ENCODE data around the gene MXD4.

Gene MXD4, protein sequence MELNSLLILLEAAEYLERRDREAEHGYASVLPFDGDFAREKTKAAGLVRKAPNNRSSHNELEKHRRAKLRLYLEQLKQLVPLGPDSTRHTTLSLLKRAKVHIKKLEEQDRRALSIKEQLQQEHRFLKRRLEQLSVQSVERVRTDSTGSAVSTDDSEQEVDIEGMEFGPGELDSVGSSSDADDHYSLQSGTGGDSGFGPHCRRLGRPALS

GRCh38 chr4:2261853-2262144 lies at the start of gene MXD4:
TSS of gene MXD4 (minus strand) at chr4:2262109. CDS start at chr4:2261980, 129 bp downstream.
- DNase-seq, result no peak

DNA sequence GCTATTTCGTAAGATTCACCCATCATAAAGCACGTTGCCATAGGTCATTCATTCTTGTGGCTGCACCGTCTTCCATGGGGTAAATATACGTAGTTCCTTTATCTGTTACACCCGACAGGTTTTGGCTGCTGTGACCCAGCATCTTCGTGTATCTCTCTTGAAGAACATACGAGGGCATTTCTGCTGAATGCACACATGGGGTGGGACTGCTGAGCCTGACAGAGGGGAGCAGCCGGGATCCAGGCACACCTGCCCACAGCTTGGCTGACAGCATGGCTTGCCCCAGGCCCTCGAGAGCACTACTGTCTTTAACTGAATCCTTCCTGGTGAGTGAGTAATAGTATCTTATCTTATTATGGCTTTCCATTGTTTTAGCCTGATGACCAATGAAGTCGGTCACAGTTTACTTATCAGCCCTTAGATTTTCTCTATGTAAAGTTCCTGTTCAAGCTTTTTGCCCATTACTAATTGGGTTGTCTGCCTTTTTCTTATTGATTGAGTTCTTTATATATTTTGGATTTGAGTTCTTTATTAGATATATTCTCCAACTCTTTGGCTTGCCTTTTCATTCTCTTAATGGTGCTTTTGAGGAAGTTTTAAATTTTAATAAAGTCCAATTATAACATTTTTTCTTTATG lies 45.0 kb upstream of the MXD4 start:
- DNase-seq, result no peak

DNA sequence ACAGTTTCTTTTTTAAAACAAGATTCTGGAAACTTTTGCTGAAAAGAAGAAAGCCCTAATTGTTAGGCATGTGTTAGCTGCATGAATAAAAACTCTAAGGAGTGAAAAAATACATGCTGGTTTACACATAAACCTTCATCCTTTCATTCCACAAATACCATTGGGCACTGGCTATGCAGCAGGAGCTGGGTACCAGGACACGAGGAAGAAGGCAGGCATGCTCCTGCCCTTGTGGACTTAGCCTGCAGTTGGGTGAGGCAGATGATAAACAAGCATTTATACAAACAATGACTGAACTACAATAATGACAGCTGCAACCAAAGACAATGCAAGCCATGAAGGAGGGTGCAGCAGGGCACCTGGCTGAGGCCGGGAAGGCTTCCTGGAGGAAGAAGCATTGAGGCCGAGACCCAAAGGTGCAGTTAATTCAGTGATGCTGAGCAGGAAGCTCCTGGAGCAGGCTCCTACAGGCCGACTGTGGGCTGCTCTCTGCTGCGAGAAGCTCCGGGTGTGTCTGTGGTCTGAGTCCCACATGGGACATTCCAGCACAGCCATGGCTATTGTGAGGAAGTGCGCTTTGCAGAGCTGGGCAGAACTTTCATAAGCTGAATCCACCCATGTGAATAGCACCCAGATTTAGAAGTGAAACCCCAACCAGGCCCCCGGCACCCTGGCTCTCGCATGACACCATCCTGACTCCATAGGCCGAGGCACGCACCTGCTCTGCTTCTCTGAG lies 44.0 kb upstream of the MXD4 start:
- DNase-seq, result no peak

DNA sequence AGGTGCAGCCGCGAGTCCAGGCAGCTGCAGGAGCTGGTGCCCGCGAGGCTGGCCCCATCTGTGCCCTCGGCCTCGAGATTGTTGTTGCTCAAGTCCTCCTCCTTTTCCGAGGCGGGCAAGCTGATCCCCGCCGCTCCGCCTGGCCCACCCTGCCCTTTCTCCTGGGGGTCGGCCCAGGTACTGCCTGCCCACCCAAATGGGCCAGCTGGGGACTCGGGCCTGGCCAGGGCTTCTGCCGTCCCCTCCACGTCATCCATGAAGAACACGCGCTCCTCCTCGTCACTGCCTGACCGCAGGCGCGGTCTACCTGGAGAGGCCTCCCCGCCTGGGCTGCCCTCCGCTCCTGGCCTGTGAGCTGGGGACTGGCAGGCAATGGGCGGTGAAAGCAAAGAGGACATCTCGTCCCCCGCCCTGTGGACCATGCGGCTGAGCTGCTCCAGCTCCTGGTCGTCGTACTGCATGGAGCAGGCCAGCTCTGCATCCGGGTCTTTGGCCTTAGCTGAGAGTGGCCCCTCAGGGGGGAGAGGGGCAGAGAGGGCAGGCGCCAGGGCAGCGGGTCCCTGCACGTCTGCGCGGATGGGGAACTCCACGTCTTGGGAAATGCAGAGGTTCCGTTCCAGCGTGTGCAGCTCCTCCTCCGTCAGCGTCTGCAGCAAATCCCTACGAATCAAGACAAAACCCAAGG lies 43.1 kb upstream of the MXD4 start:
- DNase-seq, result no peak

DNA sequence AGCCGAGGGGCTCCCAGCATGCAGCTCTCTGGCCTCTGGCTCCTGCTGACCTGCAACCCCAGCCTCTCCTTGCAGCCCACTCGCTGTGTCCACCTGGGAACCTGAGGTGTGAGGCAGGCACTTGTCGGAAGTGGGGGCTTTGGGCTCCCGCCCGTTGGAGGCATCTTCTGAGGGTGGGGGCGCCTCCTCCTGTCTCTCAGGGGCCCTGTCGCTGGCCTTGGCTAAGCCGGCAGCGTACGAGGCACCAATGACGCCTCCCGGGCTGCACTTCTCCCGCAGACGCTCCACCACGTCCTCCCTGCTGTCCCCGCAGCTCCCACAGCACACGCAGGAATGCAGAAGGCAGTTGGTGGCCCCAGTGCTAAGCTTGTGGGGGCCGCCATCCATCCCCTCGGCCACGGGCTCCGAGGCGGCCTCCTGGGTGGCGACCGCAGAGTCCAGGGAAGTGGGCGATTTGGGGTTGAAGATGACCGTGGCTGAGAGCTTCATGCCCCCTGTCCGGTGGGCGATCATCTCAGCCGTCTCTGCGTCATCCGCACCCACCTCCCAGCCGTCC lies 42.5 kb upstream of the MXD4 start:
- DNase-seq, result no peak

GRCh38 chr4:2303686-2304320 lies 41.9 kb upstream of the MXD4 start:
- DNase-seq, result no peak

GRCh38 chr4:2303121-2303685 lies 41.3 kb upstream of the MXD4 start:
- DNase-seq, result no peak

DNA sequence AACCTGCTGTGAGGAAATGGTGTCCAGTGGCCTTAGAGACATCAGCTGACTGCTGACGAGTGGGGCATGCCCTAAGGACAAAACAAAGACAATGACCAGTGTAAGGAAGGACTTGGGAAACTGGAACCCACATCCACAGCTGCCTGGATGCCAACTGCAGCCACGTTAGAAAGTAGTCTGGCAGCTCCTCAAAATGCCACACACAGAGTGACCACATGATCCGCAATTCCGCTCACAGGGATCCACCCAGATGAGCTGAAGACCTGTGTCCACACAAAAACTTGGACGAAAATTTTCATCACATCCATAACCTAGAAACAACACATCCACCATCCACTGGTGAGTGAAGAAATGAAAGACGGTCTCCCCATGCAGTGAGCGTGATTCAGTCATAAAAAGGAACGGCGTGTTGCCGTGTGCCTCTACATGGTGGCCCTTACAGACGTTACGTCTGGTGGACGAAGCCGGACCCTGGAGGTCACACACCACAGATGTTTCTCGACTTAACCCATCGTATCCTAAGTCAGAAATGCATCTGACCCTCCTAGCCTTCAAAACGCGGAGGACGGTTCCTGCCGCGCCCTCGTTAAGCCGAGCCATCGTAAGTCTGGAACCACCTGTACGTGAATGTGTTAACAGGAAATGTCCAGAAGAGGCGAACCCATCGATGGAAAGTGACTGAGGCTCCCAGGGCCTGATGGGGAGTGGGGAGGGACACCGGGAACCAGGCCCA lies 40.6 kb upstream of the MXD4 start:
- DNase-seq, result no peak

GRCh38 chr4:2301806-2302205 lies 39.9 kb upstream of the MXD4 start:
- DNase-seq, result no peak

- no peak for DNase-seq
These were observed 39.3 kb upstream of the MXD4 start for GRCh38 chr4:2301225-2301642.

- no peak for DNase-seq
These were observed 38.7 kb upstream of the MXD4 start for GRCh38 chr4:2300431-2301224.

DNA sequence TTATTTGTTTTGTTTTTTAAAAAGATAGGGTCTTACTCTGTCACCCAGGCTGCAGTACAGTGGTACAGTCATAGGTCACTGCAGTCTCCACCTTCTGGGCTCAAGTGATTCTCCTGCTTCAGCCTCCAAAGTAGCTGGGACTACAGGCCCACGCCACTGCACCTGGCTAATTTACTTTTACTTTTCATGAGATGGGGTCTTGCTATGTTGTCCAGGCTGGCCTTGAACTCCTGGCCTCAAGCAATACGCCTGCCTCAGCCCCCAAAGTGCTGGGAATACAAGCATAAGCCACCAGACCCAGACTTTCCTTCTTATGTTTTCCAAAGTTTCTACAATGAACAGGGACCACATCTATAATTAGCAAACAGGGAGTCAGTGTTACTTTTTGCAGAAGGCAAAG lies 37.9 kb upstream of the MXD4 start:
- no peak for DNase-seq

DNA sequence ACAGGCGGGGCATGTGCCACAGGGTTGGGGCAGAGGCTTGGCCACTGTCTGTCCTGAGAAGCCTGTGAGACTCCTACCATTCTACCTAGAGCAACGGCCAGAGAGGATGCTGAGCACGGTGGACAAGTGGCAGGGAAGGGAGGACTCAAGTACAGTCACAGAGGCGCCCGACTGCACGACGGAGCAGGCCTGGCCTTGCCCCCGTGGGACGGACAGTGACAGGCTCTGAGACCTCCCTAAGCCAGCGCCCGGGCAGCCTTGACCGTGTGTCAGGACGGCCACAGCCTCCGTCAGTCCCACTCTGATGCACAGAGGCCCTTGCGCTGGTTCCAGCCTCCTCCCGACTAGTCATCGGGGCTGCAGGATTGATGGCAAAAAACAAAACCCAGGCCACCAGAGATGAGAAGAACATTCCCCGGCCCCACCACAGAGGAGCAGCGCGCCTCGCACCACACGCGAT lies 36.7 kb upstream of the MXD4 start:
- DNase-seq, result no peak

DNA sequence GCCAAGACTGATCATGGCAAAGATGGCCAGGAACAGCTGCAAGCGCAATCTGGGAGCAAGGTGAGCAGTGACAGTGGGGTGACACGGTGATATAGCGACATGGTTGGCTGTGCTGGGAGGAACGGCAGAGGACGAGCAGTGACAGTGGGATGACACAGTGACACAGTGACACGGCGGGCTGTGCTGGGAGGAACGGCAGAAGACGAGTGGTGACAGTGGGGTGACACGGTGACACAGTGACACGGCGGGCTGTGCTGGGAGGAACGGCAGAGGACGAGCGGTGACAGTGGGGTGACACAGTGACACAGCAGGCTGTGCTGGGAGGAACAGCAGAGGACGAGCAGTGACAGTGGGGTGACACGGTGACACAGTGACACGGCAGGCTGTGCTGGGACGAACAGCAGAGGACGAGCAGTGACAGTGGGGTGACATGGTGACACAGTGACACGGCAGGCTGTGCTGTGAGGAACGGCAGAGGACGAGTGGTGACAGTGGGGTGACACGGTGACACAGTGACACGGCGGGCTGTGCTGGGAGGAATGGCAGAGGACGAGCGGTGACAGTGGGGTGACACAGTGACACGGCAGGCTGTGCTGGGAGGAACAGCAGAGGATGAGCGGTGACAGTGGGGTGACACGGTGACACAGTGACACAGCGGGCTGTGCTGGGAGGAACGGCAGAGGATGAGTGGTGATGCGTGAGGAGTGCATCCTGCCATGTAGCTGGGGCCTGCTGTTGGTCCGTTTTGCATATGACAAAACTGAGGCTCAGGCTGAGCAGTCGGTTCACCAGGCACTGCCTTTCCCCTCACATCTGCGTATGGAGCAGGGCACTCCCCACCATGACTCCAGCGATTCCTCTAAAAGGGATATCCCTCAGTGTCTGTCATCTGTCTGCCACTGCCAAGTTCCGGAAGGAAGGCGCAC lies 36.0 kb upstream of the MXD4 start:
- DNase-seq, result no peak

DNA sequence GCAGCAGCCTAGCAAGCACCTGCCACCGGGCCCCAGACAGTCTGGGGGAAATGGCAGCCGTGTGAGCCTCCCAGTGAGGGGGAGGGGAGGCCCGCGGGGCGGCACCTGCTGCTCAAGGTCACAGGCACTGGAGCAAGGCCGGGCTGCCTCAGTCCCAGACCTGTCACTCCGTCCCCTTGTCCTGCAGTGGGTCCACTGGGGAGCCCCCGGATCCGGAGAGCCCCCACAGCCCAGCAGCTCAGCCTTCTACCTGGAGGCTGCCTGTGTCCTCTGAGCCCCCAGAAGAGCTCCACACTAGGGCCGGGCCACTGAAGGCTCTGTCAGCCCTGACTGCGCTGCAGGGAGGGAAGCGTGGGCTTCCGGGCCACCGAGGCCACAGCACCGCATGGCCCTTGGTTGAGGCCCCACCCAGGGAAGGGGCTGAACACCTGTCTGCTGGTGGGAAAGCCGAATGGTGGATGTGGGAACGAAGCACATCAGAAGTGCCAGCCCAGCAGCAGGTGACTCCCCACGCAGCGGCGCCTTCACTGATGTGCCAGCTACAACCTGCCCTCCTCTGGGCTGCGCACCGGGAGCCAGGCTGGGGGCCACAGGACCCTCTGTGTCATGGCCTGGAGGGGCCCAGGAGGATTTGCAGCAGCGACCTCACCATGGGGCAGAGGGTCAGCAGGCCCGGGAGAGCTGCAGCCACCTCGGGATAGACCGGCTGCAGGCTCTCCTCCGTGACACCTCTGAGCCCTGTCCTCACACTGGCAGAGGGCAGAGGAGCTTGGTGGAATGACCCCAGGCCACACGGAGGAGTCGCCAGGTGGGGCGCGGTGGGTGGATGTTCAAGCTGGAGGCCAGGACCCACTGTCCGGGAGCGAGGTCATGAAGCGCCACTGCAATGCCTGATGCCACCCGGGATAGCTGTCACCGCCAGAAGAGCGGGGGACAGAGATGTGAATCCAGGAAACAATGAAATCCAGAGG lies 35.0 kb upstream of the MXD4 start:
- DNase-seq, result no peak

DNA sequence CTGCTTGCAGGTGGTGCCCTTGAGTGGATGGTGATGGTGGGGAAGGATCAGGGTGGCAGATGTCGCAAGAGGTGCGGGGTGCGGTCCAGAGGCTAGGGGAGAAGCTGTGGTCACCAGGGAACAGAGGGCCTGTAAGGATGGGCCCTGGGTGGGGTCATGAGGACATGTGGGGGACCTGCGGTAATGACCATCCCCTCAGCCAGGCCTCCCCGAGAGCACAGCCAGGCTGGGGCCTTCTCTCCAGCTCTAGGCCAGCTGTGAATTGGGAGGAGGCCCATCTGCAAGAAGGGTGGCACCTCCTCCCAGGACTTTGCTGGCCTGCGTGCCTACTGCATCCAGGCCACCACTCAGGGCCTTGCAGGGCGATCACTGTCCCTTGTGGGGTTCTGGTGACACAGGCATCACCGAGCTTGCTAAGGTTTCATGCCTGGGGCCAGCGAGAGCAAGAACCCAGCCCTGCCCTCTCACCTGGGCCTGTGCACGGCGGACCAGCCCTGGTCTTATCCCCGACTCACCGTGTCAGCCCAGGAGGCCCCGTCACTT lies 34.1 kb upstream of the MXD4 start:
- no peak for DNase-seq

- DNase-seq, result no peak
These were observed 33.6 kb upstream of the MXD4 start for GRCh38 chr4:2295500-2295899.

DNA sequence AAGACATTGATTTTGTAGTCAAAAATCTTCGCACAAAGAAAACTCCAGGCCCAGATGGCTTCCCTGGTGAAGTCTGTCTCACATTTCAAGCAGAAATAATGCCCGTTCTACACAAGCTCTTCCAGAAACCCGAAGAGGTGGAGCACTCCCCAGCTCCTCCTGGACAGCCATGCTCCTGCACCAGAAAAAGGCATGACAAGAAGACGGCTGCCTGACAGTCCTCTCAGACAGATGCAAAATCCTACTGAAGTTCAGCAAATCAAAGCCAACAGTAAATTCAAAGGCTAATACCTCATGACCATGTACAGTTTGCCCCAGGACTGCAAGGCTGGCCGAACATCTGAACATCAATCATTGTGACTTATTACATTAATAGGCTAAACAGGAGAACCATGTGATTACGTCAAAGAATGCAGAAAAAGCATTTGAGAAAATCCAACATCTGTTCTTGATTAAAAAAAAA lies 30.8 kb upstream of the MXD4 start:
- DNase-seq, result no peak

Measured in left hindlimb (tissue), 1 donor.